Stimulated activated CD8-positive, alpha-beta memory T cell treated with anti-CD3 and anti-CD28 coated beads, Interleukin-12 subunit alpha, Interleukin-12 subunit beta, amount 100 ng/mL, for 4 hours (primary cell): ENCODE data around the gene IFNA2.
"Not testable (repeated sequence)": the region's sequence is repeated elsewhere in the genome, so short reads cannot be mapped to it uniquely, and the experiment has no call there.

Source experiments
- DNase-seq: peaks from one replicate; pipeline ENCODE4 v3.0.0-alpha.2; 2020; ENCODE audit warnings: low read depth

Gene IFNA2

GRCh38 chr9:21385131-21385670, at the start of gene IFNA2:
Gene IFNA2 (minus strand): TSS chr9:21385398. CDS start chr9:21385329, 69 bp downstream.
- no peak for DNase-seq

DNA sequence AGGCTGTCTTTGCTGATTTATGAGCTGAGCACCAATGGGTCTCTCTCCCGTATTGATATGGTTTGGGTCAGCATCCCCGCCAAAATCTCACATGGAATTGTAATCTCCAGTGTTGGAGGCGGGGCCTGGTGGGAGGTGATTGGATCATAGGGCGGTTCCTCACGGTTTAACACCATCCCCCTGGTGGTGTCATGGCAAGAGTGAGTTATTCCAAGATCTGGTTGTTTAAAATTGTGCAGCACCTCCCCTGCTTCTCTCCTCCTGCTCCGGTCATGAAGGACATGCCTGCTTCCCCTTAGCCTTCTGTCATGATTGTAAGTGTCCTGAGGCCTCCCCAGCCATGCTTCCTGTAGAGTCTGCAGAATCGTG, 49.8 kb upstream of the IFNA2 start:
- not testable (repeated sequence) for DNase-seq

- no peak for DNase-seq
Measured at GRCh38 chr9:21434202-21435014, 49.2 kb upstream of the IFNA2 start.

DNA sequence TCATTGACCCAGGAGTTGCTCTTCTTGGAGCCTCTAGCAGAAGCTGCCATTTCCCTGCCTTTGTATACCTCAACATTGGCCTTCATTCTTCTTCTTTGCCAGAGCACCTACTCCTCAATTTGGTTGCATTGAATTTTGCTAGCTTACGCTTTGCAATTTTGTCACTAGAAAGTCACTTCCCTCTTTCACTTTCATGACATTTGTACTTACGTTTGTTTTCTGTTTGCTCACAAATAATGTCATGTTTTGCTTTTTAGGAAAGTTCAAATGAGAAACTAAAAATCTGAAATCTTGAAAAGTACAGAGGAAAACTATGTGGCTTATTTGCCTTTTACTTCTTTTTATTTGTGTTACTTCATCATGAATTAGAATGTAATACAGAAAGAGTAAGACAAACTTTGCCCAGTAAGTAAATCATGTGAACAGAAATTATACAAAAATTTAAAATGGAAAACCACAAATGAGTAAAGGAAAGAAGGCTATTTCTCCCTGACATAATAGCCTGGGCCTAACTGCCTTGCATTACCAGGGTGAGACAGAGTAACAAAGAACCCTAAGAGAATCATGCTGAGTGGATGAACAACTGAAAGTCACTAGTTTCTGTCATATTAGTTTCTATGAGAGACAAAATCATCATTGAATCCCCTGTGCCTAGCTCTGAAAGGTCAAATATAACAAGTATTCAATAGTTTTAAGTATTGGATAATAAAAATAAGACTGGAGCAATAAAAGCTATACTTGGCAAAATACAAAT, 47.7 kb upstream of the IFNA2 start:
- DNase-seq = no peak

GRCh38 chr9:21429191-21429590, 44.0 kb upstream of the IFNA2 start:
- no peak for DNase-seq

DNA sequence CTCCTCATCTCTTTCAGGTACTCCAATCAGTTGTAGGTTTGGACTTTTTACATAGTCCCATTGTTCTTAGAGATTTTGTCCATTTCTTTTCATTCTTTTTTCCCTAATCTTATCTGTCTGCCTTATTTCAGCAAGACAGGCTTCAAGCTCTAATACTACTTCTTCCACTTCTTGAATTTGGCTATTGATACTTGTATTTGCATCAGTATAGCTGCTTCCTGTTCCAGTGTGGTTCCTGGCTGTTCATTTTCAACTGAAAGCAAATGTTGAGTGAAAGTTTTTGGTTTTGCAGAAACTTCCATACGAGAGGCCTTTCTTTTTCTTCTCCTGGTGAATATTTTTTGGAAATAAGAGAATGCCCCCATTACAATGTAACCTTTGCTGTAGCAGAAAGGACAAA, 43.0 kb upstream of the IFNA2 start:
- DNase-seq = no peak

DNA sequence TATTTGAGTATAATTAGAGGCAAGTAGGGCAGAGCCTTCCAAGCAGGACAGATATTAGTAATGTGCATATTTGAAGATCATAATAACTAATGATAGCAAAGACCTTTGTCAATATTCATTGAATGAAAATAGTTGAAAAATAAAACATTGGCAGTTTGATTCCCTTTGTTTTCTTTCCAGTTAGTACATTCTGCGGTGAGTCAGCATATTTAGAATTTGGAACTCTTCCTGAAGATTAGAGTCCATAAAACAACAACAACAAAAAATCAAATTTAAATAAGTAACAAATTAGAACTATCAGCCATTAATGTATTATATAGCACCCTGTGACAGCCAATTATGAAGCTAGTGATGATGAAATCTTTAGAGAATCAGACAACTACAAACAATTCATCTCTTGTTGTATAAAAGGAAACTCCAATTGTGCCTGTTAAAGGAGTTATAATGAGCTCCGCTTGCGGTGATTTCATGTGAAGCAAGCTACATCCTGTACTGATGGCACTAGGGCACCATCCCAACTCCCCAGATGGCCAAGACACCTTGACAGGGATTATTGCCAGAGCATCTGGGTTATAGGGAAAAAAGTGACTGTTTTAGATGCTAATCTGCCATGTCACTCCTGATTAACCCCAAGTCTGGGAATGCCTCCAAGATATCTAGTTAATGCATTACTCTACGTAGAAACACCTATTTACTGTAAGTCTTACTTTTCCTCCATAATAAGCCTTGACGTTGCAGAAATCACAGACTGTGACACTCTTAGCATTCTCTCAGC, 30.5 kb upstream of the IFNA2 start:
- DNase-seq = no peak

- no peak for DNase-seq
Measured at GRCh38 chr9:21414220-21414940, 29.2 kb upstream of the IFNA2 start.

DNA sequence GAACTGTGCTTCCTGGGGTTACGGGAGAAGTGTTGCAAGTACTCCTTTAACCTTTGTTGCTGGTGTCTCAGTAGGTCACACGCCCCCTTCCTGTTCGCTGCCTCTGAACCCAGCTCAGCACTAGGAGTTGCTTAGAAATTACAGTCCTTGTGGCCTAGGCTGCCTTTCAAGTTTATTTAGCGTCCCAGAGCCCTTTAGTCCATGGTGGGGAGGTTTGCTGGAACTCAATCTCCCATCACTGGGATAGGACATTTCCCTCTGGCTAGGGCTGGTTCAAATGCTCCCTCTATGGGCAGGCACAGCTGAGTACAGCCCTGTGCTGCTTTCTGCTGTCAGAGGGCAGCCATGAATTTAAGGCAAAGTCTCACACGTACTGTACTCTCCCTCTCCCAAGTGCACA, 28.4 kb upstream of the IFNA2 start:
- no peak for DNase-seq

DNA sequence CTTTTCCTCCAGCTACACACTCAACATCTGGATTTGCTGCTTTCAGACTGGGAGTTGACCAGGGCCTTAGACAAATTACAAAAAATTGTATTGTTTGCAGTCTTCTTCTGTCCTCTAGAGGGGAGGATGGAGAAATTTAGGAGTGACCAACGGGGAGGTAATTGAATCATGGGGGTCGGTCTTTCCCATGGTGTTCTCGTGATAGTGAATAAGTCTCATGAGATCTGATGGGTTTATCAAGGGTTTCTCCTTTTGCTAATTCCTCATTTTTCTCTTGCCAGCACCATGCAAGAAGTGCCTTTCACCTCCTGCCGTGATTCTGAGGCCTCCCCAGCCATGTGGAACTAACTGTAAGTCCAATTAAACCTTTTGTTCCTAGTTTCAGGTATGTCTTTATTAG, 28.0 kb upstream of the IFNA2 start:
- DNase-seq = no peak

DNA sequence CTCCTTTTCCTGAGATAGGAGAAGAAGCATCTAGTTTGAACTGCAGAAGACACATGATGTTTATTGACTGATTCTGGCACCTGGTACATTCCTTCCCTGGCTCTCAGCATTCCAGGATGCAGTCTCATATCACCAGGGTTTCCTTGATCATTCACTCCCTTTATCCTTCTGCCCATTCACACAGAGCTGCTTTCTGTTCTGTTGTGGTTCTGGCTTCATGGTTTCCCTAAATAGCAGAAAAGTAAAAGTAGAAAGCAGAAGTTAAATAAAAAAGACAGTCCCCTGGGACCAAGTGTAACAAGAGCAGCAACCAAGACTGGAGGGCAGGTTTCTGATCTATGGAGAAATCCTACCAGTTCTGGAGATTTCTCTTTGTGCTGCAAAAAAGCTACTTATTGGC, 26.9 kb upstream of the IFNA2 start:
- DNase-seq = no peak

- no peak for DNase-seq
Measured at GRCh38 chr9:21408817-21409216, 23.6 kb upstream of the IFNA2 start, which contains the start of gene IFNA8. Gene IFNA8 (plus strand): TSS chr9:21409117. CDS start chr9:21409177, 60 bp downstream.

- DNase-seq = no peak
Measured at GRCh38 chr9:21404146-21404545, 18.9 kb upstream of the IFNA2 start.

DNA sequence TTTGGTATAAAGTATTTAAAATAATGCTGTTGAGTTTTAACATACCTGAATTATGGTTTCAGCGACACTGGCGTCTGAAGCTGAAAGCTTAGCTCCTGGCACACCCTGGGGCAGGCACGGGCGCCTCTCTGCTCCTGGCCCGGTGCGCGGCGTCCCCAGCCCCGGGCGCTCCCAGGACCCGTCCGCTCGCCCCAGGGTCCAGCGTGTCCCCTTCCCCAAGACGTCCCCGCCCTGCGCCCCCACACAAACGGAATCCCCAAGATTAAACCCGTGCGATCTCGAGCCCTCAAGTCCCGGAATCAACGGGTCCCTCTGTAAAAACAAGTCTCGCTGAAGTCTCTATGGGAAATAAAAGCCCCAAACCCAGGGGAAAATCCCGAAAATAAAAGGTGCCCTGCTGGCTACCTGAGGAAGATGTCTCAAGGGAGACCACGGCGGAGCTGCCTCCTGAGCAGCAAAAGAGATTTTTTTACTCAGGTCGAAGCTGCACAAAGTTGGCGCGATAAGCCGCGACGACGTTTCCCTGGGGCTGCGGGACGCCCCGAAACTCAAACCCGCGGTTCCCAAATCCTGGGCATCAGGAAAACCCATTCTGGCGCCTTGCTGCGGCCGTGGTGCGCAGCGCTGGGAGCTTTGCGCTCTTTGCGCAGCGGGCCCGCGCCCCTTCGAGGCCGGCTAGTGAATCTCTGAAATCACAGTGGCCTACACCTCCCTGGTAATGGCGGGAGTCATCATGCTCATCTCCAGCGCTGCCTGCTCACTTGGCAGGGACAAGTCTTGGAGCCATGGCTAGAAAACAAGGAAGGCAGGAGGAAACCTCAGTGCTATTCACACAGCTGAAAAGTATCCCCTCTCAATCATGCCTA, 17.4 kb upstream of the IFNA2 start:
- no peak for DNase-seq

DNA sequence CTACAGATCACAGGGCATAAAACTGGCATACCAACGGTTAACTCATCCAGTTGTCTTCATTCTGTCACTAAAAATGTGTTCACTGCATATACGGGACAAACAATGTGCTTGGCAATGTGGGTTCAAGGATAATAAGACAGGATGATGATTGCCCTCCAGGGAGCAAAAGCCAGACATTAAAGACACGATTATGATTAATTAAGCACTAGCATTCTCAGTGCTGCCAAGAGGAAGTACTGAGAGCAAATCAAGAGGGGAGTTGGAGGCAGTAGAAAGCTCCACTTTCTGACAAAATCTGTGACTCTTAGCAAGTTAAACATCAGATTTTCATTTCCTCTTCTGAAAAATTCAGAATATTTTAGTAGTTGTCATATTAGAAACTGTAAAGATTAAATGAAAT, 14.8 kb upstream of the IFNA2 start:
- no peak for DNase-seq

DNA sequence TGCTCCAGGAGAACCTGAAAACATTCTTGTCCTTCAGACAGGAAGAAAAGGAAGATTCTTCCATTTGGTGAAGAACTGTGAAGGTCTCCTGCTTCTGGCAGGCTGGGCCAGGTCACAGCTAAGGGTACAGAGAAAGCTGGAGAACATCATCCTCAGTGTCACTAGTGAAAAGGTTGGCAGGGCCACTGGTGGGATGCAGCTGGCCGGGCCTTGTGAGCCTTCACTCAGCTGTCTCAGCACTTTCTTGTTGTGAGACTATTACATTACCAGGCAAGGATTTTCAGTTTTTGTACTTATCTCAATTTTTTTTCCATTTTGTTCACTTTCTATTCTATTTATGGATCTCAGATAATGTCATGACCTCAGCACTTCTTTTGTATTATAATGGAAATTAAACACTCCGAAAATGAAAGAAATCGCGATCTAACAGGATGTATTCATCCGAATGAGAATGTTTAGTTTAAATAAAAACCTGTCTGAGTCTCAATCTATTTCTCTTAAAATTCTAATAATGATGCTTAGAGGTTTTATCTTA, 13.8 kb upstream of the IFNA2 start:
- DNase-seq = no peak

- peak; percentile 40 for DNase-seq
Measured at GRCh38 chr9:21395778-21396717, 10.8 kb upstream of the IFNA2 start.

GRCh38 chr9:21392270-21392669, 7.1 kb upstream of the IFNA2 start:
- no peak for DNase-seq

DNA sequence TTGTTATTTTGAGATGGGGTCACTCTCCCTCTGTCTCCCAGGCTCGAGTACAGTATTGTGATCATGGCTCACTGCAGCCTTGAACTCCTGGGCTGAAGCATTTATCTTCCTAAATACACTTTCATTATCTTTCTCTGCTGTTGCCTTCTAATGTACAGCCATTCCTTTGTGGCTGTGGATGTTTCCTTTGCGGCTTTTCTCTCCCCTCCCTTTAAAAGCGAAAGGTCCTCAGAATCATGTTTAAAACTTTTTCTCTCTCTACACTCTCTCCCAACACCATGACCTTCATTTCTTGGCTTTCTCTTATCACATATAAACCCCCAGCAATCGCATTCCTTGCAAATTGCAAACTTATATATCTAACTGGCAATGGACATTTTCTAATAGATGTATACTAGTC, 1.6 kb downstream of the IFNA2 start:
- no peak for DNase-seq
